ENCODE measurements around the gene TSC22D1.

TSC22D1 gene

GRCh38 chr13:44555207-44555606 is 20.9 kb downstream of the TSC22D1 start:
- Histone ChIP-seq H2BK5ac (ENCODE audit: low read depth, low read length, poor library complexity) (no peak overlapping the region), H2BK12ac (ENCODE audit: low read length) (no peak overlapping the region), H3K27me3 (ENCODE audit: insufficient read depth, low read length) (no peaks in the 10 kb centered on the region), H3K18ac (ENCODE audit: low read length) (no peak overlapping the region), H3K9me3 (ENCODE audit: insufficient read depth, low read depth, low read length) (peaks cover 2% of the 10 kb centered on the region), H3K4ac (ENCODE audit: low read depth, low read length) (no peak overlapping the region), H2BK120ac (ENCODE audit: insufficient read depth, low read length, poor library complexity) (no peak overlapping the region), H3K14ac (ENCODE audit: low read length) (no peak overlapping the region), H4K8ac (ENCODE audit: low read depth, low read length) (no peak overlapping the region), H3K4me2 (ENCODE audit: low read length) (no peak overlapping the region), H4K91ac (ENCODE audit: low read depth, low read length) (no peak overlapping the region), H3K4me3 (ENCODE audit: low read depth, low read length) (no peak overlapping the region), H2AK5ac (ENCODE audit: low read length) (no peak overlapping the region), H3K4me1 (ENCODE audit: control insufficient read depth in 1 of 2, insufficient read depth in 2 of 2, low read length in 2 of 2) (peaks cover 0 to 2% of the 10 kb centered on the region in 2 experiments), H2AFZ (ENCODE audit: insufficient read depth, low read length, poor library complexity) (no peak overlapping the region), H3K9ac (ENCODE audit: low read length) (no peak overlapping the region), H3K23ac (ENCODE audit: low read length) (no peak overlapping the region), H3K79me2 (ENCODE audit: control insufficient read depth, insufficient read depth, low read length, poor library complexity) (no peaks in the 10 kb centered on the region), H3K27ac (ENCODE audit: low read depth, low read length) (no peak overlapping the region), H3K79me1 (ENCODE audit: low read length) (peaks cover 1% of the 10 kb centered on the region), H4K12ac (ENCODE audit: low read depth, low read length) (no peak overlapping the region), H3K36me3 (ENCODE audit: control insufficient read depth in 1 of 2, insufficient read depth in 2 of 2, low read length in 2 of 2) (peaks cover 0 to 6% of the 10 kb centered on the region in 2 experiments)
- no CpG with 5 or more reads among the region's 12 CpGs for WGBS (ENCODE audit: extremely low coverage, insufficient coverage, insufficient read length)
- DNase-seq = peak; percentile 86

GRCh38 chr13:44549476-44549875 is 26.7 kb downstream of the TSC22D1 start:
- Histone ChIP-seq H3K27me3 (ENCODE audit: insufficient read depth, low read length) (no peaks in the 10 kb centered on the region), H4K8ac (ENCODE audit: low read depth, low read length) (no peak overlapping the region), H3K4me2 (ENCODE audit: low read length) (no peak overlapping the region), H3K27ac (ENCODE audit: low read depth, low read length) (no peak overlapping the region), H2AFZ (ENCODE audit: insufficient read depth, low read length, poor library complexity) (no peak overlapping the region), H3K4me3 (ENCODE audit: low read depth, low read length) (no peak overlapping the region), H3K9ac (ENCODE audit: low read length) (no peak overlapping the region), H4K12ac (ENCODE audit: low read depth, low read length) (no peak overlapping the region), H3K4me1 (ENCODE audit: control insufficient read depth in 1 of 2, insufficient read depth in 2 of 2, low read length in 2 of 2) (no peaks in the 10 kb centered on the region), H3K4ac (ENCODE audit: low read depth, low read length) (peak overlapping the region; percentile 4), H2BK120ac (ENCODE audit: insufficient read depth, low read length, poor library complexity) (no peak overlapping the region), H4K91ac (ENCODE audit: low read depth, low read length) (no peak overlapping the region), H2AK5ac (ENCODE audit: low read length) (no peak overlapping the region), H3K36me3 (ENCODE audit: control insufficient read depth in 1 of 2, insufficient read depth in 2 of 2, low read length in 2 of 2) (peaks cover 0 to 3% of the 10 kb centered on the region in 2 experiments), H3K23ac (ENCODE audit: low read length) (no peak overlapping the region), H2BK5ac (ENCODE audit: low read depth, low read length, poor library complexity) (no peak overlapping the region), H3K9me3 (ENCODE audit: insufficient read depth, low read depth, low read length) (no peaks in the 10 kb centered on the region), H3K18ac (ENCODE audit: low read length) (no peak overlapping the region), H2BK12ac (ENCODE audit: low read length) (no peak overlapping the region), H3K79me1 (ENCODE audit: low read length) (no peaks in the 10 kb centered on the region), H3K79me2 (ENCODE audit: control insufficient read depth, insufficient read depth, low read length, poor library complexity) (peaks cover 2% of the 10 kb centered on the region), H3K14ac (ENCODE audit: low read length) (no peak overlapping the region)
- no peak for DNase-seq
- WGBS (ENCODE audit: extremely low coverage, insufficient coverage, insufficient read length) = no CpG with 5 or more reads among the region's 4 CpGs

GRCh38 chr13:44546164-44546563 is 30.0 kb downstream of the TSC22D1 start:
- no peak overlapping the region for H4K8ac ChIP-seq (ENCODE audit: low read depth, low read length)
- no peaks in the 10 kb centered on the region for H3K4me1 ChIP-seq (ENCODE audit: control insufficient read depth in 1 of 2, insufficient read depth in 2 of 2, low read length in 2 of 2)
- DNase-seq = no peak
- no peak overlapping the region for H3K4ac ChIP-seq (ENCODE audit: low read depth, low read length)
- no peak overlapping the region for H2BK12ac ChIP-seq (ENCODE audit: low read length)
- H3K23ac ChIP-seq (ENCODE audit: low read length) = no peak overlapping the region
- peaks cover 2% of the 10 kb centered on the region for H3K79me2 ChIP-seq (ENCODE audit: control insufficient read depth, insufficient read depth, low read length, poor library complexity)
- H2BK5ac ChIP-seq (ENCODE audit: low read depth, low read length, poor library complexity) = no peak overlapping the region
- H3K9ac ChIP-seq (ENCODE audit: low read length) = no peak overlapping the region
- H3K4me3 ChIP-seq (ENCODE audit: low read depth, low read length) = no peak overlapping the region
- no peaks in the 10 kb centered on the region for H3K9me3 ChIP-seq (ENCODE audit: insufficient read depth, low read depth, low read length)
- H2AFZ ChIP-seq (ENCODE audit: insufficient read depth, low read length, poor library complexity) = no peak overlapping the region
- H3K36me3 ChIP-seq (ENCODE audit: control insufficient read depth in 1 of 2, insufficient read depth in 2 of 2, low read length in 2 of 2) = peaks cover 0 to 3% of the 10 kb centered on the region in 2 experiments
- no CpG with 5 or more reads among the region's 1 CpG for WGBS (ENCODE audit: extremely low coverage, insufficient coverage, insufficient read length)
- H3K27ac ChIP-seq (ENCODE audit: low read depth, low read length) = no peak overlapping the region
- no peak overlapping the region for H3K4me2 ChIP-seq (ENCODE audit: low read length)
- no peak overlapping the region for H2AK5ac ChIP-seq (ENCODE audit: low read length)
- H4K91ac ChIP-seq (ENCODE audit: low read depth, low read length) = no peak overlapping the region
- no peak overlapping the region for H4K12ac ChIP-seq (ENCODE audit: low read depth, low read length)
- H3K18ac ChIP-seq (ENCODE audit: low read length) = no peak overlapping the region
- H3K27me3 ChIP-seq (ENCODE audit: insufficient read depth, low read length) = no peaks in the 10 kb centered on the region
- H3K79me1 ChIP-seq (ENCODE audit: low read length) = no peaks in the 10 kb centered on the region
- H3K14ac ChIP-seq (ENCODE audit: low read length) = no peak overlapping the region
- no peak overlapping the region for H2BK120ac ChIP-seq (ENCODE audit: insufficient read depth, low read length, poor library complexity)

GRCh38 chr13:44543369-44543768 is 32.8 kb downstream of the TSC22D1 start:
- Histone ChIP-seq H2BK5ac (ENCODE audit: low read depth, low read length, poor library complexity) (no peak overlapping the region), H3K4me1 (ENCODE audit: control insufficient read depth in 1 of 2, insufficient read depth in 2 of 2, low read length in 2 of 2) (no peaks in the 10 kb centered on the region), H3K27ac (ENCODE audit: low read depth, low read length) (no peak overlapping the region), H3K4ac (ENCODE audit: low read depth, low read length) (no peak overlapping the region), H3K79me2 (ENCODE audit: control insufficient read depth, insufficient read depth, low read length, poor library complexity) (peaks cover 2% of the 10 kb centered on the region), H3K9ac (ENCODE audit: low read length) (no peak overlapping the region), H2AK5ac (ENCODE audit: low read length) (no peak overlapping the region), H3K4me2 (ENCODE audit: low read length) (no peak overlapping the region), H2AFZ (ENCODE audit: insufficient read depth, low read length, poor library complexity) (no peak overlapping the region), H2BK12ac (ENCODE audit: low read length) (no peak overlapping the region), H4K12ac (ENCODE audit: low read depth, low read length) (no peak overlapping the region), H4K8ac (ENCODE audit: low read depth, low read length) (no peak overlapping the region), H3K18ac (ENCODE audit: low read length) (no peak overlapping the region), H3K4me3 (ENCODE audit: low read depth, low read length) (no peak overlapping the region), H3K9me3 (ENCODE audit: insufficient read depth, low read depth, low read length) (no peaks in the 10 kb centered on the region), H3K79me1 (ENCODE audit: low read length) (no peaks in the 10 kb centered on the region), H3K23ac (ENCODE audit: low read length) (no peak overlapping the region), H3K27me3 (ENCODE audit: insufficient read depth, low read length) (no peaks in the 10 kb centered on the region), H4K91ac (ENCODE audit: low read depth, low read length) (no peak overlapping the region), H3K36me3 (ENCODE audit: control insufficient read depth in 1 of 2, insufficient read depth in 2 of 2, low read length in 2 of 2) (peaks cover 1 to 2% of the 10 kb centered on the region in 2 experiments), H2BK120ac (ENCODE audit: insufficient read depth, low read length, poor library complexity) (no peak overlapping the region), H3K14ac (ENCODE audit: low read length) (no peak overlapping the region)
- no peak for DNase-seq
- no CpG with 5 or more reads among the region's 3 CpGs for WGBS (ENCODE audit: extremely low coverage, insufficient coverage, insufficient read length)

Data from trophoblast cell (in vitro differentiated cells and primary cell).